OCI-LY7 (cell line): ENCODE results near the gene NDUFAF7.

Experiments used
- CTCF ChIP-seq: fragments of 200-600 bp; sonication (generic); conservative IDR thresholded peaks from 2 replicates; pipeline ENCODE4 v1.5.1; 2014; ENCODE audit warnings: mild to moderate bottlenecking, antibody characterized with exemption, low read length, moderate library complexity, mixed read lengths
- EZH2phosphoT487 ChIP-seq: fragments of 200-600 bp; sonication (generic); IDR thresholded peaks from 2 replicates; pipeline ENCODE4 v1.6.1; 2018; ENCODE audit warnings: low read depth, borderline replicate concordance, mild to moderate bottlenecking, mixed run types, antibody characterized with exemption, low read length, moderate library complexity, mixed read lengths

GRCh38 chr2:37232131-37232933 lies 874 bp downstream of the NDUFAF7 start:
- TF ChIP-seq CTCF = no peak
- no peak for TF ChIP-seq EZH2phosphoT487
